VCaP (cell line): ENCODE data around the gene ARIH2.

Experiments used
- H3K27ac ChIP-seq: fragments of 450-650 bp; 2 replicates; pipeline ENCODE4 v1.5.1; 2017
- TF ChIP-seq, protein P1 (sequence below): fragments of 450-650 bp; conservative IDR thresholded peaks from 2 replicates; pipeline ENCODE4 v1.5.1; 2017; ENCODE audit warnings: mild to moderate bottlenecking, moderate library complexity

Gene ARIH2

DNA sequence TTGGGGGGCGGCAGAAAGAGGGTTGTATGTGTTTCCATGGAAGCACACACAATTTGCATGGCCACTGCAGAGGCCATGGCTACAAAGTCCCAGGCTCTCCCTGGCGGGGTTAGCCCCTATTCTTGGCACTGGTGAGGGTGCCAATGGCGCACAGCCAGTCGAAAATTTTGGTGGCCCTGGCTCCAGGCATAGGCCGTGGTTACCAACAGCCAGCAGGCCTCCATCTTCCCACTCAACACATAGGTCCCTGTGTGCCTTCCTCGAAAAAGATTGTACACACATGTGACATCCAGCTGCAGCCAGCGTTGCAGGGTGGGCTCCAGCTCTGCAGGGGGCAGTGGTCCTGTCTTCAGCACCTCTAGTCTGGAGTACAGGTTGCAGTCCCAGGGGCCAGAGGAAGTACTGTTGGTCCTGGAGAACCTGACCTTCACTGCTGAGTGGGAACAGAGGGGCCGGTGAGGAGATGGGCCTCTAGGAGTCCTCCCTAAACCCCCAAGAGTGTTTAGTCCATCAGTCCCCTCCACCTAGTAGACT lies 78.5 kb downstream of the ARIH2 start:
- TF ChIP-seq, protein P1, sequence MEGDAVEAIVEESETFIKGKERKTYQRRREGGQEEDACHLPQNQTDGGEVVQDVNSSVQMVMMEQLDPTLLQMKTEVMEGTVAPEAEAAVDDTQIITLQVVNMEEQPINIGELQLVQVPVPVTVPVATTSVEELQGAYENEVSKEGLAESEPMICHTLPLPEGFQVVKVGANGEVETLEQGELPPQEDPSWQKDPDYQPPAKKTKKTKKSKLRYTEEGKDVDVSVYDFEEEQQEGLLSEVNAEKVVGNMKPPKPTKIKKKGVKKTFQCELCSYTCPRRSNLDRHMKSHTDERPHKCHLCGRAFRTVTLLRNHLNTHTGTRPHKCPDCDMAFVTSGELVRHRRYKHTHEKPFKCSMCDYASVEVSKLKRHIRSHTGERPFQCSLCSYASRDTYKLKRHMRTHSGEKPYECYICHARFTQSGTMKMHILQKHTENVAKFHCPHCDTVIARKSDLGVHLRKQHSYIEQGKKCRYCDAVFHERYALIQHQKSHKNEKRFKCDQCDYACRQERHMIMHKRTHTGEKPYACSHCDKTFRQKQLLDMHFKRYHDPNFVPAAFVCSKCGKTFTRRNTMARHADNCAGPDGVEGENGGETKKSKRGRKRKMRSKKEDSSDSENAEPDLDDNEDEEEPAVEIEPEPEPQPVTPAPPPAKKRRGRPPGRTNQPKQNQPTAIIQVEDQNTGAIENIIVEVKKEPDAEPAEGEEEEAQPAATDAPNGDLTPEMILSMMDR: no peak
- no peak overlapping the region for H3K27ac ChIP-seq

DNA sequence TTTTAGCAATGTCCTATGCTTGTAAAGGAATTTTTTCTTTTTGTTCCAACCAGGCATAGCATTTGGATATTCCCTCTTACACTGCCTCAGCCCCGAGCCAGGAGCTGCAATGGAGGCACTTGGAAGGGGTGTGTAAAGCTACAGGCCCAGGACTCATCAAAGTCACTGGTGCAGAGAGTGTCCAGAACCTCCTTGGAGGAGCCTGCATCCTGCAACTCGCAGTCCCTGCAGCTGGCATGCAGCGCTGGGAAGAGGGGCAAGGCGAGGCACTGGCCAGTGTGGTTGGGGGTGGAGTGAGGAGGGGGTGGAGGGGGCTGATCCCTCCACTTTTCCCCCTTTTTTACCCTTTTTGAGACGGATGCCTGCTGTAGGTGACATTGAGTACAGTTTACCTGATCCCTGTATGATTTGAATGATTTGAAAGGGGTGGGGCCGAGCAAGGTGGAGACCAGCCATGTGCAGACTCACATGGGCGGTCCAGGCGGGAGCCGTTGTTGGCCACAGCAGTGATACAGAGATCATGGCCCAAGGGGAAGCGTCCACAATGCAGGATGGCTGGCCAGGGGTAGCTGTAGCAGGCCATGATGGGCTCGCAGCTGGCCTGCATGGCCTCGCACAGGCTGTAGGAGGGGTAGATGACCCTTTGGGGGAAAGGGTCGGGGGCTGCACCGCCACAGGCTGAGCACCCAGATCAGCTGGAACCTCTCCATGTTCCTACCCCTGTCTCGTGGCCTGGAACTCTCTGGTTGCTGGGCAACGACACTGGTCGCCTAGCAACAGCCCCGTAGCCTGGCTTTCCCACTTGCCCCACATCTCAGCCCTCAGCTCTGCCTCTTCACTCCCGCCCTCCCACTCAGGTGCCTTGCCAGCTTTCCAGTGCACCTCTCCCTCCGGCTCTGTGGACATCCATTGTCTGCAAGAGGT lies 79.3 kb downstream of the ARIH2 start:
- no peak overlapping the region for H3K27ac ChIP-seq
- TF ChIP-seq, protein P1: no peak

DNA sequence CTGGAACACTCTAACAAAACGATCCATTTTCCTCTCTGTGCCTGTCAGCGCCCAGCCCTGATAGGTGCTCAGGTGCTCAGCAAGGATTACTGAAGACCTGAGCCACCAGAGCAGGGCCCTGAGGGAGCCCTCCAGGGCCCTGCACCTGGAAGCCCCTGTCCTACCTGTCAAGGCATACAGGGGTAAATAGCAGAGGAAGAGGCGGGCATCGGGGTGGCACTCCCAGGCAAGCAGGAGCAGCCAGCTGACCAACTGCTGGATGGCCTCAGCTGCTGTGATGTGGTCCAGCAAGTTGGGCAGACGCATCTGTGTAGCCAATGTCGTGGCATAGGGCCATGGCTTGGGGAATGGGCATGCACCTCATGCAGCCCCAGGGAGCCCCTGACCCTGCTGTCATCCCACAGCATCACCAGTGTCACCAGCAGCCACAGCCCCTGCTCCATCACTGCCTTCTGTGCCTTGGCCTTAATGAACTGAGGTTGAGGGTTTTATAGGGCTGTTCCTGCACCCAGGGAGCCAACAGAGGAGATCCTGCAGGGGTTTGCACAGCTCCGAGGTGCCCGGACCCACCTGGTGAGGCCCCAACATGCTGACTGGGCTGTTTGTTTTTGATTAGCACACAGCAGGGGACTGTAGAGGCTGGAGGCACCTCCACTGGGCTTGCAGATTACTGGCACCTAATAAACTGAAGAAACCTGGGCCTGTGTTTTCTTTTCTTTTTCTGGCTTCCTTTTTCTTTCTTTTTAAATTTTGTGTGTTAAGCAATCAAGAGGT lies 80.6 kb downstream of the ARIH2 start:
- TF ChIP-seq, protein P1: no peak
- H3K27ac ChIP-seq: no peak overlapping the region

DNA sequence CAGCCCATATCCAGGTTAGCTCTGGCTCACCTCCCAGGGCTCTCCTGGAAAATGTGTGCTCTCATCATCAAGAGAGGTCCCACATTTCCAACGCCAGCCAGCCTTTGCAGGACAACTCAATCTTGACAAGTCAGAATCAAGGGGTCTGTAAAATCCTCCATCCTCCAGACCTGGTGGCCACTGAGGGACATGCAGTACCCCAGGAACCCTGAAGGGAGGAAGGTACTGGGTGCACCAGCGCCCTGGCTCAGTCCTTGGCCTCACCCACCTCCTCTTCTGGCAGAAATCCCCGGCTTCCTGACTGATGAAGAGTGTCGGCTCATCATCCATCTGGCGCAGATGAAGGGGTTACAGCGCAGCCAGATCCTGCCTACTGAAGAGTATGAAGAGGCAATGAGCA lies 82.5 kb downstream of the ARIH2 start:
- no peak overlapping the region for H3K27ac ChIP-seq
- TF ChIP-seq, protein P1: no peak

DNA sequence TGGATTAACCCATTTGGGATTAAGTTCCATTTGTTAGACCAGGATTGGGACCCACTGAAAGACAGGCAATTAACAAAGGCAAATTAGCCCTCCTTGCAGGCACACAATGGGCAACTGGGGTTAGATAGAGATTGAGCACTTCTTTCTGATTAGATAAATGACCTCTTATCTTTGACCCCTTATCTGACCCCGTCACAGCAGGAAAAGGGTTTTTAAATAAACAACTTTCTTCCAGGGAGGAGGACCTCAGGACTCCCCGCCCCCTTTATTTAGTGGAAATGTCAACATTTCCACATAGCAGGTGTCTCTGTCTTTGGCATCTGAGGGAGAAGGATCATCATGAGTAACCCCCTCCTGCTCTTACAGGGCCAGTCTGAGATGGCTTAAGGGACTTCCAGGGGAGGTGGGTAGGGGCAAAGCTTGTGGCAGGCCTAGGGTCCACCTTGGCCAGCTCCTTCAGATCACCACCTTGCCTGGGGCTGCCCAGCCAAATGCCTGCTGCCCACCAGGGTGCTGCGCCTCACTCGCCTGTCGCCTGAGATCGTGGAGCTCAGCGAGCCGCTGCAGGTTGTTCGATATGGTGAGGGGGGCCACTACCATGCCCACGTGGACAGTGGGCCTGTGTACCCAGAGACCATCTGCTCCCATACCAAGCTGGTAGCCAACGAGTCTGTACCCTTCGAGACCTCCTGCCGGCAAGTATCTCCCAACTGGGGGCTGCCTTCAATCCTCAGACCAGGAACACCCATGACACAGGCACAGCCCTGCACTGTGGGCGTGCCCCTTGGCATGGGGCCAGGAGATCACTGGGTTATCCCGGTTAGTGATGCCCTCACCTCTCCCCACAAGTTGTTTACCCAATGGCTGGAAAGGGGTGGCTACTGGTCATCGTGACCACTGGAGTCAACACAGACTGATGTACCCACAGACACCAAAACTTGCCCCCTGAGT lies 86.0 kb downstream of the ARIH2 start:
- no peak overlapping the region for H3K27ac ChIP-seq
- TF ChIP-seq, protein P1: no peak

DNA sequence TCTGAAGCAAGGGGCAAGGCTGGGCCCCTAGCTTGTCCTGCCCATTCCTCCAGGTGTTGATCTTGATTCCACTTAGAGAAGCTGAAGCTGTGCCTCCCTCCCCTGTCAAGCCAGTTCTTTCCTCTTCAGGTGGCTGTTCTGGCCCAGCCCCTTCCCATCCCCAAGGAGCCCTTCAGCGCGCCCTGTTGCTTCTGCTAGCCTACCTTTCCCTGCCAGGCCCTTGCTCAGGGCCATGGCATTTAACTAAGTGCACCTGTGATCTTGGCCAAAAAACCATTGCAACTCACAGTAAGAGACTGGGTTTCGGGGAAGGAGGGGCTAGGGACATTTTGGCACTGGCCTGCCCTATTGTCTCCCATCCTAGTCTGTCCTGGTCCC lies 86.7 kb downstream of the ARIH2 start:
- TF ChIP-seq, protein P1: no peak

More for the DNA sequence above, 86.7 kb downstream of the ARIH2 start:
- no peak overlapping the region for H3K27ac ChIP-seq
